ENCODE data around the gene NCR2.

- no peak for TF ChIP-seq YY1 (IDR thresholded peaks at IDR 0.05; ENCODE audit: insufficient read depth, insufficient read length)
- no peak for TF ChIP-seq ZNF274 (IDR thresholded peaks at IDR 0.05; ENCODE audit: low read depth, low read length)
These were observed 41.7 kb downstream of the NCR2 start for GRCh38 chr6:41377071-41377470.

All from NT2/D1 (cell line).